RWPE1 (cell line): Measurements from ENCODE around the gene PRDM11.

ENCODE experiments used
- CTCF ChIA-PET: fragments of 350-600 bp; sonication (Branson Sonifier 250); formaldehyde crosslinking; extraction: SDS; loops from one replicate; lab custom pipeline; 2021; lab: Yijun Ruan, JAX
- POLR2A ChIA-PET: fragments of 400-600 bp; formaldehyde crosslinking; extraction: SDS; loops from one replicate; lab custom pipeline; 2020; ENCODE audit warnings: antibody characterized with exemption; ENCODE audit not compliant: low non-redundant PET; lab: Yijun Ruan, JAX
- DNase-seq: peaks from one replicate; pipeline ENCODE4 v3.0.0; 2012; ENCODE audit warnings: low spot score
- H3K27ac ChIP-seq: fragments of 450-650 bp; 2 replicates; pipeline ENCODE4 v1.5.1; 2017
- TF ChIP-seq, protein P1 (sequence below): fragments of 450-650 bp; conservative IDR thresholded peaks from 2 replicates; pipeline ENCODE4 v1.5.1; 2017; ENCODE audit warnings: low read depth, mild to moderate bottlenecking

Gene PRDM11

DNA sequence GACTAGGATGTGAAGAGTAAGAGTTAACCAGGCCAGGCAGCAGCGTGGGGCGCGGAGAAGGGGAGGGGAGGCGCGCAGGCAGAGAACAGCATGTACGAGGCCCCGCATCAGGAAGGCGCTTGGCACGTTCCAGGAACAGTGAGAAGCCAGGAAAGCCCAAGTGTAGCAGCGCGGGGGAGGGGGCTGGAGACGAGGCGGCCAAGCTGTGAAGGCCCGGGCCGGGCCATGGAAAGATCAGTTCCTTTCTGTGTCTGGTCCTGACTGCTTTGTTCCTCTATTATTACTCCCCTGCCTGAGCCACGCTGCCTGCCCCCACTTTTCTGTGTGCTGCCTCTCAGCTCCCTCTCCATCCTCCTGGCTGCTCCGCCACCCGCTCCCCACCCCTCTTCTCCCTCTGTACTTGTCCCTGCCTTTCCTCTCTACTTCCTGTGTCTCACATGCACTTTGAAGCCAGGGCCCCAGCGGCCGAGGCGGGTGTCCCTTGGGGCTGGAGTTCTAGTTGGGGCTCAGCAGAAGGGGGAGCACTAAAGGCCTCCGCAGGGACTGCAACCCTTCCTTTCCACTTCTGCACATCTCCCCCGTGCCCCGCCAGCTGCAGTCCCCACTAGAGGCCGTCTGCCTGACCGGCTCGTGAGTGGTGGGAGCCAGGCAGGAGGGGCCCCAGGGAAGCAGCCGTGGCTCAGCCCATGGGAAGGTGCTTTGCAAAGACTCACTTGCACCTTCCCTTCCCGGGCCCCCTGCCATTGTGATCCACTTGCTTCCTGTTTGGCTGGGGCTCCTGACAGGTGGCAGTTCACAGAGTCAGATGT lies 63.7 kb downstream of the PRDM11 start:
- ChIA-PET CTCF (interaction anchor here (0.6 kb wide), 1 partner anchor 99 kb away, joined by 4 read pairs; no protein-coding TSS in a partner anchor), POLR2A (no interaction called here)
- H3K27ac ChIP-seq: no peak overlapping the region
- TF ChIP-seq, protein P1, sequence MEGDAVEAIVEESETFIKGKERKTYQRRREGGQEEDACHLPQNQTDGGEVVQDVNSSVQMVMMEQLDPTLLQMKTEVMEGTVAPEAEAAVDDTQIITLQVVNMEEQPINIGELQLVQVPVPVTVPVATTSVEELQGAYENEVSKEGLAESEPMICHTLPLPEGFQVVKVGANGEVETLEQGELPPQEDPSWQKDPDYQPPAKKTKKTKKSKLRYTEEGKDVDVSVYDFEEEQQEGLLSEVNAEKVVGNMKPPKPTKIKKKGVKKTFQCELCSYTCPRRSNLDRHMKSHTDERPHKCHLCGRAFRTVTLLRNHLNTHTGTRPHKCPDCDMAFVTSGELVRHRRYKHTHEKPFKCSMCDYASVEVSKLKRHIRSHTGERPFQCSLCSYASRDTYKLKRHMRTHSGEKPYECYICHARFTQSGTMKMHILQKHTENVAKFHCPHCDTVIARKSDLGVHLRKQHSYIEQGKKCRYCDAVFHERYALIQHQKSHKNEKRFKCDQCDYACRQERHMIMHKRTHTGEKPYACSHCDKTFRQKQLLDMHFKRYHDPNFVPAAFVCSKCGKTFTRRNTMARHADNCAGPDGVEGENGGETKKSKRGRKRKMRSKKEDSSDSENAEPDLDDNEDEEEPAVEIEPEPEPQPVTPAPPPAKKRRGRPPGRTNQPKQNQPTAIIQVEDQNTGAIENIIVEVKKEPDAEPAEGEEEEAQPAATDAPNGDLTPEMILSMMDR: no peak
- DNase-seq: no peak

- ChIA-PET CTCF (interaction anchor here (0.6 kb wide), 1 partner anchor 100 kb away, joined by 4 read pairs; no protein-coding TSS in a partner anchor), POLR2A (no interaction called here)
- TF ChIP-seq, protein P1: no peak
Measured at GRCh38 chr11:45210846-45211245, 64.4 kb downstream of the PRDM11 start.

GRCh38 chr11:45211732-45212131 lies 65.3 kb downstream of the PRDM11 start:
- TF ChIP-seq, protein P1: no peak
- H3K27ac ChIP-seq: no peak overlapping the region
- CTCF ChIA-PET: interaction anchor here (0.6 kb wide), 1 partner anchor 819 kb away, joined by 3 read pairs; no protein-coding TSS in a partner anchor
- DNase-seq: no peak
- POLR2A ChIA-PET: no interaction called here

More at GRCh38 chr11:45210846-45211245, 64.4 kb downstream of the PRDM11 start:
- H3K27ac ChIP-seq: no peak overlapping the region
- DNase-seq: no peak

DNA sequence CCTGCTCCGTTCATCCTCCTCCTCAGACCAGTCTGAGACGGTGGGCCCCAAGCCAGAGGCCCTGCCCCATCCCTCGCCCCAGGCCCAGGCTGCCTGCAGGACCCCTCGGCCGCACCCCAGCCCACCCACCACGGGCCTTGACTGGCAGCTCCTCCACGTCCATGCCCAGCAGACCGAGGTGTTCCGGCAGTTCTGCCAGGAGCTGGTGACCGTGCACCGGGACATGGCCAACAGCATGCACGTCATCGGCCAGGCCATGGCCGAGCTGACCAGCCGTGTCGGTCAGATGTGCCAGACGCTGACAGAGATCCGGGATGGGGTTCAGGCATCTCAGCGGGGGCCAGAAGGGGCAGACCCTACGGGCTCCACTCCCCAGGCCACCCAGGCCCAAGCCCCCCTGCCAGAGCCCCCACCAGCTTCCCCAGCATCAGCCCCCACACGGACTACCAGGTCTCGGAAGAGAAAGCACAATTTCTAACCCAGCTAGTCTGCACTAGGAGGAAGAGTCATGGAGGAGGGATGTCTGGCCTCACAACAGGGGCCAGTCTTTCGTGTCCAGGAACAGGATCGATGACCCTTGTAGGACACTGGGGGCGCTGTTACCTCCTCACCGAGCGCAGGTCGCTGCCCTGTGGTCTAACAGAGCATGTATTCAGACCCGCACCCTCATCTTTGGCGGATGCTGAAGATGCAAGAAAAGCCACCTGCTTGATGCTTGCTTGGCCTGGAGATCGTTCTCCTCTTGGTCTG lies 66.3 kb downstream of the PRDM11 start:
- DNase-seq: no peak
- POLR2A ChIA-PET: no interaction called here
- CTCF ChIA-PET: interaction anchor here (0.5 to 1.1 kb wide), 3 partner anchors 54 to 818 kb away, joined by 3 read pairs; no protein-coding TSS in a partner anchor
- TF ChIP-seq, protein P1: no peak
- H3K27ac ChIP-seq: no peak overlapping the region

- CTCF ChIA-PET: interaction anchor here (0.5 to 1.1 kb wide), 2 partner anchors 53 to 283 kb away, joined by 3 read pairs; no protein-coding TSS in a partner anchor
- no peak for DNase-seq
- POLR2A ChIA-PET: no interaction called here
- TF ChIP-seq, protein P1: no peak
- H3K27ac ChIP-seq: no peak overlapping the region
Measured at GRCh38 chr11:45213316-45213665, 66.9 kb downstream of the PRDM11 start.

- POLR2A ChIA-PET: no interaction called here
Measured at GRCh38 chr11:45213717-45214116, 67.3 kb downstream of the PRDM11 start.

More at GRCh38 chr11:45213717-45214116, 67.3 kb downstream of the PRDM11 start:
- TF ChIP-seq, protein P1: no peak
- no peak for DNase-seq
- CTCF ChIA-PET: no interaction called here
- no peak overlapping the region for H3K27ac ChIP-seq
